Kidney epithelial cell (primary cell): ENCODE measurements around the gene FOXF2. TPM values are rescaled to one million over a fixed set of nuclear protein-coding genes. Genes with fewer than 3 reads are reported as not detected.

Source experiments
- DNase-seq: peaks from one replicate; pipeline ENCODE4 v3.0.0-alpha.2; 2010; ENCODE audit warnings: low read depth
- H3K27me3 ChIP-seq: 2 replicates; pipeline ENCODE4 v1.6.0; 2011; ENCODE audit warnings: low read length; ENCODE audit not compliant: control insufficient read depth, insufficient read depth
- H3K36me3 ChIP-seq: 2 replicates; pipeline ENCODE4 v1.5.1; 2011; ENCODE audit warnings: low read length; ENCODE audit not compliant: control insufficient read depth, insufficient read depth
- H3K4me3 ChIP-seq: 2 replicates; pipeline ENCODE4 v1.5.1; 2011; ENCODE audit warnings: low read depth, mild to moderate bottlenecking, control low read depth, low read length
- total RNA-seq: library from RNA; depleted of rRNA; stranded (reverse); fragments of >200 nt; gene quantifications from 2 replicates; pipeline ENCODE4 v1.2.3, GENCODE V29; 2015
- TF ChIP-seq, protein P1 (sequence below): IDR thresholded peaks from 2 replicates; pipeline ENCODE4 v1.5.1; 2011; ENCODE audit warnings: mild to moderate bottlenecking, moderate library complexity, low read length, control low read depth, inconsistent platforms; ENCODE audit not compliant: insufficient read depth, poor library complexity, severe bottlenecking

Gene FOXF2
- total RNA-seq, 1 donor from 2014 or later: 0.38 TPM

- DNase-seq: no peak
- TF ChIP-seq, protein P1, sequence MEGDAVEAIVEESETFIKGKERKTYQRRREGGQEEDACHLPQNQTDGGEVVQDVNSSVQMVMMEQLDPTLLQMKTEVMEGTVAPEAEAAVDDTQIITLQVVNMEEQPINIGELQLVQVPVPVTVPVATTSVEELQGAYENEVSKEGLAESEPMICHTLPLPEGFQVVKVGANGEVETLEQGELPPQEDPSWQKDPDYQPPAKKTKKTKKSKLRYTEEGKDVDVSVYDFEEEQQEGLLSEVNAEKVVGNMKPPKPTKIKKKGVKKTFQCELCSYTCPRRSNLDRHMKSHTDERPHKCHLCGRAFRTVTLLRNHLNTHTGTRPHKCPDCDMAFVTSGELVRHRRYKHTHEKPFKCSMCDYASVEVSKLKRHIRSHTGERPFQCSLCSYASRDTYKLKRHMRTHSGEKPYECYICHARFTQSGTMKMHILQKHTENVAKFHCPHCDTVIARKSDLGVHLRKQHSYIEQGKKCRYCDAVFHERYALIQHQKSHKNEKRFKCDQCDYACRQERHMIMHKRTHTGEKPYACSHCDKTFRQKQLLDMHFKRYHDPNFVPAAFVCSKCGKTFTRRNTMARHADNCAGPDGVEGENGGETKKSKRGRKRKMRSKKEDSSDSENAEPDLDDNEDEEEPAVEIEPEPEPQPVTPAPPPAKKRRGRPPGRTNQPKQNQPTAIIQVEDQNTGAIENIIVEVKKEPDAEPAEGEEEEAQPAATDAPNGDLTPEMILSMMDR: no peak
- Histone ChIP-seq H3K4me3 (no peak overlapping the region), H3K27me3 (peaks cover 19% of the 10 kb centered on the region), H3K36me3 (no peaks in the 10 kb centered on the region)
Measured at GRCh38 chr6:1371933-1372332, 17.4 kb upstream of the FOXF2 start.

DNA sequence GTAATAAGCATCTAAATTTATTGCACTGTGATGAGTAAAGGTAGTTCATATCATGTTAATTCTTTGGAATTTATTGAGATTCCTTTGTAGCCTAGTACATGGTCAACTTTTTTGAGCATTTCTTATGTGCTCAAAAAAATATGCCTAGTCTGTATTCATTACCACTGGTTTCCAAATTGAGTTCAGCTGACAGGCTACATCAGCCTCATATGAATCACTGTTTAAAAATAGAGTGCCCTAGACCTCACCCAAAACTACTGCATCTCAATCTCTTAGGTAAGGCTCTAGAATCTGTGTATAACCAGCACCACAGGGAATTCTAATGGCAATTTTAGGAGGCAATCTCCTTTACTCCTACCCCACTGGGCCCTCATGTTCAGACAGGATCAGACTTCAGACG, 16.7 kb upstream of the FOXF2 start:
- DNase-seq: no peak
- Histone ChIP-seq H3K27me3 (peaks cover 27% of the 10 kb centered on the region), H3K4me3 (no peak overlapping the region), H3K36me3 (no peaks in the 10 kb centered on the region)
- TF ChIP-seq, protein P1: no peak

- Histone ChIP-seq H3K27me3 (peaks cover 65% of the 10 kb centered on the region), H3K36me3 (no peaks in the 10 kb centered on the region), H3K4me3 (no peak overlapping the region)
- TF ChIP-seq, protein P1: no peak
- DNase-seq: no peak
Measured at GRCh38 chr6:1376653-1377052, 12.7 kb upstream of the FOXF2 start.

- Histone ChIP-seq H3K27me3 (peaks cover 70% of the 10 kb centered on the region), H3K4me3 (no peak overlapping the region)
Measured at GRCh38 chr6:1377526-1377925, 11.8 kb upstream of the FOXF2 start.

GRCh38 chr6:1378065-1379016, 11.0 kb upstream of the FOXF2 start:
- H3K4me3 ChIP-seq: no peak overlapping the region

More at GRCh38 chr6:1377526-1377925, 11.8 kb upstream of the FOXF2 start:
- H3K36me3 ChIP-seq: no peaks in the 10 kb centered on the region
- TF ChIP-seq, protein P1: no peak
- no peak for DNase-seq

More at GRCh38 chr6:1378065-1379016, 11.0 kb upstream of the FOXF2 start:
- TF ChIP-seq, protein P1: no peak
- DNase-seq: no peak
- Histone ChIP-seq H3K36me3 (no peaks in the 10 kb centered on the region), H3K27me3 (peaks cover 78% of the 10 kb centered on the region)
